ENCODE data around the gene SDK1. TPM values are rescaled to one million over a fixed set of nuclear protein-coding genes. Genes with fewer than 3 reads are reported as not detected.

Gene SDK1
- total and polyA plus RNA-seq, 2 experiments from 2014 or later: 2.1 to 10.0 TPM

- TF ChIP-seq POLR2AphosphoS5 (IDR thresholded peaks at IDR 0.05; ENCODE audit: low read depth) (no peak), ZNF462 (CRISPR knock-in tag; IDR thresholded peaks at IDR 0.05) (no peak), STAT1 (IDR thresholded peaks at IDR 0.05; ENCODE audit: unreplicated experiment) (no peak), CTCF (conservative IDR thresholded peaks at IDR 0.05; ENCODE audit: low read depth in 2 of 2) (no peak), JUNB (IDR thresholded peaks at IDR 0.05; ENCODE audit: unreplicated experiment) (no peak), EZH2phosphoT487 (IDR thresholded peaks at IDR 0.05; ENCODE audit: unreplicated experiment) (no peak), REST (IDR thresholded peaks at IDR 0.05; ENCODE audit: unreplicated experiment) (no peak), ETS1 (IDR thresholded peaks at IDR 0.05) (no peak), ZNF114 (CRISPR knock-in tag; IDR thresholded peaks at IDR 0.05) (no peak), CREB1 (CRISPR knock-in tag; IDR thresholded peaks at IDR 0.05; ENCODE audit: low read depth) (no peak), NANOG (IDR thresholded peaks at IDR 0.05; ENCODE audit: borderline replicate concordance) (no peak), ZNF331 (CRISPR knock-in tag; IDR thresholded peaks at IDR 0.05; ENCODE audit: low read depth) (no peak)
- H3K36me3 Mint-ChIP-seq (ENCODE audit: low read depth): no peaks in the 10 kb centered on the region
- no peak overlapping the region for H3K27ac Mint-ChIP-seq
- no peaks in the 10 kb centered on the region for H3K4me1 ChIP-seq (ENCODE audit: insufficient read depth)
- H3K4me3 ChIP-seq: no peak overlapping the region
- H3K79me2 ChIP-seq (replicated peaks; ENCODE audit: insufficient read depth): no peaks in the 10 kb centered on the region
- H3K27me3 ChIP-seq (ENCODE audit: insufficient read depth): no peaks in the 10 kb centered on the region
- DNase-seq (ENCODE audit: low spot score) (no peak), ATAC-seq (no peak)
- H3K4me1 Mint-ChIP-seq: peaks cover 11% of the 10 kb centered on the region; the same call in 2 of the 3 replicates
- H3K4me3 Mint-ChIP-seq: no peak overlapping the region
- no peaks in the 10 kb centered on the region for H3K36me3 ChIP-seq (ENCODE audit: insufficient read depth)
- no peaks in the 10 kb centered on the region for H3K9me3 Mint-ChIP-seq
- no peaks in the 10 kb centered on the region for H4K20me1 ChIP-seq (replicated peaks; ENCODE audit: insufficient read depth)
- peaks cover 10% of the 10 kb centered on the region for H3K27me3 Mint-ChIP-seq (ENCODE audit: insufficient read depth, low read depth, poor library complexity)
- H3K27ac ChIP-seq (ENCODE audit: low read depth): no peak overlapping the region
- no peak overlapping the region for H3K4me2 ChIP-seq
- no peaks in the 10 kb centered on the region for H3F3A ChIP-seq (replicated peaks; ENCODE audit: low read depth)
- H3K9me2 ChIP-seq (ENCODE audit: insufficient read depth): no peaks in the 10 kb centered on the region
- H2AFZ ChIP-seq: no peak overlapping the region
Measured at GRCh38 chr7:4166340-4166739, 865.3 kb downstream of the SDK1 start.

All from GM23338 (cell line).